Activated CD4-positive, alpha-beta T cell treated with anti-CD3 and anti-CD28 coated beads, Interleukin-2, amount 50 U/mL, for 48 hours (primary cell): ENCODE results near the gene KCTD16.

Source experiments
- DNase-seq, 2 experiments: peaks; one replicate each; pipeline ENCODE4 v3.0.0-alpha.2; 2020

KCTD16 gene

DNA sequence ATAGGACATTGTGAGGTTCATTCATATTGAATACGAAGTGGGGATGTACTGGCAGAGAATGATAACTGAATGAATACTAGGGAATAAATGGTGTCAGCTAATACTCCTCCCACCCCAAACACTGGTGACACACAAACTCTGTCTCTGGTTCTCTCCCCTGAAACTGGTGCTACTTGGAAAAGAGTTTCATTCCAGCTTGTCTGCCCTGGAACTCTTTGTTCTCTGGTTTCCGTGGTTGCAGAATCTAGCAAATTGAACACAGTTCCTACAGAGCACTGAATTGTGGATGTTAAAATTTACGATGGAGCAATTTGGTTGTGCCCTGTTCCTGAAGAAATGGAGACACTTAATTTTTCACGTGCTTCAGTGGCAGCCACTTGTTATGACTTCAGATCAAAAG, 181.7 kb downstream of the KCTD16 start:
- no peak for DNase-seq

DNA sequence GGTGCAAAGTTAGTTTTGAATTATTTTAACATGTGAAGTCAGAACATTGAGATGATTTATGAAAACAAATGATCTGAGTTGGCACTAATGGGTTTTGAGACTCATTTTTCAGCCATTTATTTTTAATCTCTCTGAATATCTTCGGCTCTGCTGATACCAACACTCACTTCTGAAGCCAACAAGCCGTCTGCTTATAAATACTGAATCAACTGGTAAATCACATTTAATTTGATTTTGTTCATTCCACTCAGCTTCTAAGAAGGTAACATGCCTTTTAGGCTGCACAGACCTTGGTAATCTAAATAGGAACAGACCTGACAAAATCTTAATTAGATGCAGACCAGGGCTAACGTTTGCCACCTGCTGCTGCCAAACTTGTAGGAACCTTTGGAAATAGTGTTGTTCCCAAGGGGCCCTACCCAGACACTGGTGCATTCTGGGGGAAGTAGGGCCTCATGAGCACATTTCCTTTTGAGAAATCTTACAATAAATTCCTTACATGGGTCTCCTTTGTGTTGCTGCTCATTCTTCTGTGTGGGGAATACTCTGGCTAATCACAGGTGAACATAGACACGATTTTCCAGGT, 182.2 kb downstream of the KCTD16 start:
- DNase-seq: no peak

DNA sequence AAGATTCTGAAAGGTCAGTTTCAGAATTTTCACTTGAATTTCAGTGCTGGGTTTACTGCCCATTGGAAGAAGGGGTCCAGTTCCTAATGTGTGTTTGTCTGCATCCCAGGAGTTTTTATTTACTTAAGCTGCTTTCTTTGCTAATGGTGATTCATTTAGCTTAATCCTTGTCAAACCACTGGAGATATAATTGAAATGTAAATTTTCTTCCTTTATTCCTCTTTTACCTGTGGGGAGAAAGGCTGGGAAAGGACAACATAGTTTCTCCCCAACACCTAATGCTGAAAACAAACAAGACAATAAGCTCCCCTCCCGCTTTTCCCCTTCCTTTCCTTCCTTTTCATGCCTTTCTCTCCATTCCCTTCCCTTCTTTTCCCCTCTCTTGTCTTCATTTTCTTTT, 185.8 kb downstream of the KCTD16 start:
- no peak for DNase-seq

DNA sequence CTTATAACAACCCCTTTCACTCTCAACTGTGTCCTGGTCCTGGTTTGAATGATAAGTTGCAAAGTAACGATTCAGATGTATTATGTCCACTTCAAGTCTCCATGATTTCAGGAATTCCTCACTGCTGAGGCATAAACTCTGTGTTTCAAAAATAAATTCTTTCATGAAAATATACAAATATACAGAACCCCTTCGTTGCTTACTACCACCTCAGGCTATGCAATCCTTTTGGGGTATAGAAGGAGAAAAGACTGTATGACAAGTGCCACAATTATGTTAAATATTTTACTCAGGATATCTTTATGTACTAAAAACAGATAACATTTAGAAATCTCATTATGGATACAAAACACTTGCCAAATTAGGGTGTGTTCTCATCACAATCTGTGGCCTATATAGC, 190.7 kb downstream of the KCTD16 start:
- DNase-seq: no peak

DNA sequence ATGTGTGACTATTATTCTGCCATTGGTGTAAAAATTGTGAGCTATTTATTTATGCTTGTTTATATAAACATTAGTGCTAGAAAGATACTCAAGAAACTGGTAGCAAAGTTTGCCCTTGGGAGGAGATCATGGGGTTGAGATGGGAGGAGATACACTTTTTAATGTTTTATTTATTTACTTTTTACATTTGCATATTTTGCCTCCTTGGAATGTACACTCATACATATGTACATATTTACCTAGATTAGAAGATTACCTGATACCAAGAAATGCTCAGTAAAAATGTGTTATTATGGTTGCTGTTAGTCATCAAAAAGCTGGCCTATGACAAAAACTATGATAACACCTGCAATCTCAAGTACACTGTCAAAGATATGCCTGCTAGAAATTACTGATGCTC, 195.2 kb downstream of the KCTD16 start:
- no peak for DNase-seq

DNA sequence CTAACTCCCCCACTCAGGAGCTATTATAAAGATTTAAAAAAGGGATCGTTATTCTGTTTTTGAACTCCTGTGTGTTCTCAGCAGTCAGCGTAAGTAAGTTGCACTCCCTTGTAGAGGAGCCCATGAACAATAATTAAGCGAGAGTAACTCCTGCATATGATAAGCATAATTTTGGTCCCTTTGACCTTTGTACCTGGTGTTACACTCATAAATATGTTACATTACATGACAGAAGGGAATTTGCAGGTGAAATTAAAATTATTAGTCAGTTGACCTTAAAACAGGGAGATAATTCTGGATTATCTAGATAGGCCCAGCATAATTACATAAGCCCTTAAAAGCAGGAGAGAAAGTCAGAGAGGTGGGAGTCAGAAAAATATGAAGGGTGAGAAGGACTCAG, 197.3 kb downstream of the KCTD16 start:
- DNase-seq: no peak

DNA sequence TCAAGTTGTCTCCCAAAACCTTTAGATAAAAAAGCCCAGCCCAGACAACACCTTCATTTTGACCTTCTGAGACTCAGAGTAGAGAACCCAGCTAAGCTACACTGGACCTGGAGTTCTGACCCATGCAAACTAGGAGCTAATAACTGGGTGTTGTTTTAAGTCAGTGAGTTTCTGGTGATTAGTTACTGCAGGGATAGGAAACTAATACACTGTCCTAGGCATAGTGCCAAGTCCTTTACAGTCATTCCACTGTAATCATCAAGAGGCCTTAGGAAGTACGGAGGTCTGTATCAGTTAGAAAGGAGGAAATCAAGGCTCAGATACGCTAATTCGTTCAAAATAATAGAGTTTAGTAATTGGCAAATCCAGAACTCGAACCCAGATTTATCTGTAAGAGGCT, 197.9 kb downstream of the KCTD16 start:
- no peak for DNase-seq

DNA sequence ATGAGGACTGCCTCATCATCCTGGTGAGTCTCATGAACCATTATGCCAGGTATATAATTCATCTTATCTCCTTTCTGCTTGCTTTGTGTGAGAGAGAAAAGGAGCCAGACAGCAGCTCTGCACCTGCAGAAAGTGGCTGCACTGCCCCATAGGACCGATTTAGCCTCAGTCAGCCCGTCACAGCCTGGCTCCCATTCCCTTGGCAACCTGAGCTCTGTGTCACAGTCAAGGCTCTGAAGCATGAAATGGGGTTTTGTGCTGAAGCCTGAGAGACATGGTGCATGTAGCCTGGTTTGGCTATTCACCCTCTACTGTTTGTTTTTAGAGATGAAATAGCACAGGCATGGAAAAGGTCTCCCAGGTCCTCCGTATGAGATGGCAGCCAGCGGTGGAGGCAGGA, 198.3 kb downstream of the KCTD16 start:
- DNase-seq: no peak

DNA sequence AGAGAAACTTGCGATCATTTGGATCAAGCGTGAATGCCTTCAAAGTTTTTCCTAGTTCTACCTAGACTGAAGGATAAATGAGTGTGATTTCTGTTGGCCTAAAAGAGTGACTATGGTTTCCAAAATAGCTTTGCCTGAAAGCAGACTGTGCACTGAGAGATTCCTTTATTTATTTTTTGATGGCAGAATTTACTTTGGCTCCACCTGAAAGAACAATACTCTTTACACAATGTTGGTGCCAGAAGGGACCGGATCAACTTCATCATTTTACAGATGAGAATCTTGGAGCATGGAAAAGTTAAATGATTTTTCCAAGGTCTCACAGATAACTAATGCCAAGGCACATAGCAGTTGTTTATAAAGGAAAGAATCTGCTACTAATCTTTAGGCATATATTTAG, 199.6 kb downstream of the KCTD16 start:
- no peak for DNase-seq

DNA sequence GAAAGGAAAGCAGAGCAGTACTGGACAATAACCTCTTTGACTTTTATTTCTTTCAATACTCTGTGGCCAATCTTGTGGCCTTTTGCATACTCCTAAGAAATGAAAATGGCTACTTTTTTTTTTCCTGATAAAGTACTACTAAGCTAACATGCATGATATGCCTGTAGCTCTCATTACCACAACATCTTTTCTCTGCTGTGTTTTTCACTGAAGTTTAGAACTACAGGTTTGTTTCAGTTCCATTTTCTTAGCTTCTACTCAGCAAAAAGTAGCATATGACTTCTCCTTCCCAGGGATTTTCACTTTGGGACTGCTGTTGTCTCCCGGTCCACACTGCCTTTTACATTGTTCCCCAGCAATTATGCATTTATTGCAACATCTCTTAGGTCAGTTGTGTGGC, 204.0 kb downstream of the KCTD16 start:
- DNase-seq: no peak

DNA sequence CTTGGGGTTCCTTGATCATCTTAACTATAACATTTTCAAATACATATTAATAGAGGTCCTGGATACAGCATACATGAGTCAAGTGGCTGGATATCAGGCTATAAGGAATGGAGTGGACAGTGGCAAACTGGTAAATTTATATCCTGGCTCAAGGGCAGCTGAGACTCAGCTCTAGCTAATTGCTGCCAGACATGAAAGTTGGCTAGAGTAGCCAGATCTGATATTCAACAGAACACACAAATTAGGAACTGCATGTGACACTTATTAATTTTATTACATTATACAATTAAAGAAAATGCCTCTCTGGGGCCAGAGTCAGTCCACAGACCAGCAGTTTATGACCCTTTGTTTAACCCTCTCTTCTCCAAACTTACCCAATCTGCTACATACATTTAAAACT, 206.5 kb downstream of the KCTD16 start:
- no peak for DNase-seq

DNA sequence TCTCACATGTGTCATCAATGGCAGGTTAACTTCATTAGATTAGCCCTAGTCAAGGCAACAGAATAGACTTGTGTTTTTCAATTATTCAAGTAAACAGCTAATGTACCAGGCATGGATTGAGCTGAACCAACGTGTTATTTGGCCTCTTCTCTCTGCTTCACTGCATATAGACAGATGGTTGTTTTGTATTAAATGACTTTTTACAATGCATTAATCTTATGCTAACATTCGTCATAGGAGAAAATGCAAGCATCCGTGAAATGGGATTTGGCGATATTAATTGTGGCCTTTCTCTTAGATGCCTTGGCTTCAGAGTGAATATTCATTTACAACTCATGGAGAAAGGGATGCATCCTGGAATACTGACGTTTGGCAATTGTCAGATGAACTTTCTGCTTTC, 208.0 kb downstream of the KCTD16 start:
- no peak for DNase-seq

DNA sequence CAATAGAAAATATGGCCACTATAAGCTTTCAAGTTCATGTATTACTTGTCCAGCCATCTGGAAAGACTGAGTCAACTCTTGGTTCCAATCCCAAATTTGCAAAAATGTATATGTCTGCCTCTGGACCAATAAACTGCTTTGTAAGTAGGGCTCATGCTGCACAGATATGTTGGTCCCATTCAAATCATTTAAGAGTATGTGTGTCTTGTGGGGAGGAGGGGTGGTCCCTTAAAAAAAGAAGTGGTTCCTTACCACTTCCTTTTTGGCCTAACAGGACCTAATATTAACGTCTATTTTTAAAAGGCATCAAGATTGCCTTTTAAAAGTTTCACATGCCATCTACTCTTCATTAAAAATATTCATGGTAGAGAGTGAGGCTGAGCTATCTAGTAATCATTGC, 214.9 kb downstream of the KCTD16 start:
- no peak for DNase-seq

DNA sequence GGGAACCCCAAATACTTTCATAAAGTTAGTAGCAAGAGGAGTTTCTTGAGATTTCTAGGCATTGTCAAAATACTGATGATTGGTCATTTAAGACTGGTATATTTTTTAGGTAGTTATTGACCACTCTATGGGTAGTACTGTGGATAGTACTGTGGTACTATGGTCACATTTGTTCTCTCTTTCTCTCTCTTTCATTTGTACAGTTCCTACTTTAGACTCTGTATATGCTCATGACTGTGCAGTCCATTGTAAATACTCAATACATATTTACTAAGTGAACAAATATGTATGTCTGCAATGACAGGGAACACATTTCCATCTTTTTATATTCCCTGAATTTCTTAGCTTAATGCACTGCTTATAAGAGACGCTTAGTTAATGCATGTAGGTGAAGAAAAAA, 215.6 kb downstream of the KCTD16 start:
- DNase-seq: no peak

DNA sequence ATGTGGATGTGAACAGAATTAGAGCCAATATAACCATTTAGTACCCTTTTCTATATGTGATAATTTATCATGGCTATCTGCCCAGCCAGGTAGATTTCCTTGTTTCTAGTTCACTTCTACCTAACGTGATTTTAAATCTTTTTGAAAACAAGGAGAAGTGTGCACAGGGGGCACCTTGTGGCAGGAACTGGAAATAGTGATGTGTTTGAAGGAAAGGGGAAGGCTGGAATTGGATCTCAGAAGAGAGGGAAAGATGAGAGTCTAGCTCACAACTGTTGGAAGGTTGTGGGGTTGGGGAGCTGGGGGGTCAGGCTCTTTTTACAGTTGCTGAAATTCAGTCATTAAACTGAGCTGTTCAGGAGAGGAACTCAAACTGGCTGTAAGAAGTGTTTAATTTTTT, 219.5 kb downstream of the KCTD16 start:
- no peak for DNase-seq

DNA sequence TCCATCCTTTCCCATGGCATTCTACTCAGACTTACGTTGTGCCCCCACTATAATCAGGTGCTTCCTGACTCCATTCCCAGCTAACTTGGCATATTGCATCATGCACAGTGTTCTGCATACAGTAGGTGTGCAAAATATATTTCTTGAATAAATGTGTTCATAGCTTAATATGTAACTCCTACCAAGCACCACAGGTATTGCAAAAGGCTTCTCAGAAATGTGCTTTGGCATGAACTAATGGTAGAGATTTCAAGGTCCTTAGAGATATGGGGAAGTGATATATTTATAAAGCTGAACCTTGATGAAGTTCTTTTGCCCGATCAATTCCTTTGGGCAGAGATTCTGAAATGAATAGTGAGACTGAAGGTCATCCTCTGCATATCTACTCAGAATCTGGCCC, 220.4 kb downstream of the KCTD16 start:
- no peak for DNase-seq

DNA sequence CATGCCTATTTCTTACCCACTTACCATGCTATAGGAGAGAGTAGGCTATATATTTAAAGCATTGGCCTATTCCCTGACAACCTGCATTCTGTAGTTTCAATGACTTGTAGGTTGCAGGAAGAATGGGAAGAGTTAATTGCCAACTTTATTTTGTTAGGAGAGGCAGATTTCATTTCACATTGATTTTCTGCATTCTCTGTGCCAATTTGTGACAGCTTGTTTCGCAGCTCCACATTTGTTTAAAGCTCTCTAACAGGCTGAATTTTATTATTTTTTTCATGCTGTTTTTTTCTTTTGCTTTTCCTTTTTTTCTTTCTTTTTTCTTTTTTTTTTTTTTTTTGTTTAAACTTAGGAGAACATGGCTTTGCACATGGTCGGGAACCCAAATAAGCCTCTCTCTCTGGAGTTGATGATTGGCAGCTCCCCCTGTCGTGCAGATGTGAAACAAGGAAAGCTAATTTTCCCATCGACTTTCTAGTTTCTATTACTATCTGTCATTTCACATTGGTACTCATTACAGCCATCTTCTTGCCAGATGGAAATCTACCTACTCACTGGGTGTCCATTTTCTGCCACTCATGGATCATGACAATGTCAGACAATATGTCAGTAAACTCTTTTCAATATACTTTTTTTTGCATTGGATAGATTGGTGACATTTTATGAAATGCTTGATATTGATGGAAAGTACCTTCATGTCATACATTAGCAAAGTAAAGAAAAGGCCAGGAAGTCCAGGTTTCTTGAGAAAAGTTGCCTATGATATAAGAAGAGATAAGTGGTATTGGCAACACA, 223.2 kb downstream of the KCTD16 start:
- no peak for DNase-seq

DNA sequence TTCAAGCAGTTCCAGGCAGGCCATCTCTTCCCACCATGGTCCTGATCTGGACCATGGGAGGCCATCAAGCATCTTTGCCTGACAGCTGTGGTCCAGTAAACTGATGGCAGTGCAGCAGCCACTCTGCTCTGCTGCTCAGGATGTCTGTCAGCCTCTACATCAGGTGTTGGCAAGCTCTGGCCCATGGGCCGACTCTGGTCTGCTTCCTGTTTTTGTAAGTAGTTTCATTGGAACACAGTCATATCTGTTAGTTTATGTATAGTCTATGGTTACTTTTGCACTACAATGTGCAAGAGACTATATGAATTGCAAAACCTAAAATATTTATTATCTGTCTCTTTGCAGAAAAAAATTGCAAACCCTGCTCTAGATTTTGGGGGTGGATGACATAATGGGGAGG, 225.0 kb downstream of the KCTD16 start:
- DNase-seq: no peak

DNA sequence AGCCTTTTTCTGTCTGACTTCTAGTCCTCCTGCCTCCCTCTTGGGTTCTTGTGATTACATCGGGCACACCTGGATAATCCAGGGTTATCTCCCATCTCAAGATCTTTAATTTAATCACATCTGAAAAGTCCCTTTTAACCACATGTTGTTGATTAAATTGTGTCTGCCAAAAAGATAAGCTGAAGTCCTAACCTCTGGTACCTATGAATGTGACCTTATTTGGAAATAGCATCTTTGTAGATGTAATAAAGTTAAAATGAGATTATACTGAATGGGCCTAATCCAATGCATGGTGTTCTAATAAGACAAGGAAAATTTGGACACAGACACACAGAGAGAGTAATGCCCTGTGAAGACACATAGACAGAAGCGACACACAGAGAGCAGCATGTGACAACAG, 232.4 kb downstream of the KCTD16 start:
- DNase-seq: no peak

DNA sequence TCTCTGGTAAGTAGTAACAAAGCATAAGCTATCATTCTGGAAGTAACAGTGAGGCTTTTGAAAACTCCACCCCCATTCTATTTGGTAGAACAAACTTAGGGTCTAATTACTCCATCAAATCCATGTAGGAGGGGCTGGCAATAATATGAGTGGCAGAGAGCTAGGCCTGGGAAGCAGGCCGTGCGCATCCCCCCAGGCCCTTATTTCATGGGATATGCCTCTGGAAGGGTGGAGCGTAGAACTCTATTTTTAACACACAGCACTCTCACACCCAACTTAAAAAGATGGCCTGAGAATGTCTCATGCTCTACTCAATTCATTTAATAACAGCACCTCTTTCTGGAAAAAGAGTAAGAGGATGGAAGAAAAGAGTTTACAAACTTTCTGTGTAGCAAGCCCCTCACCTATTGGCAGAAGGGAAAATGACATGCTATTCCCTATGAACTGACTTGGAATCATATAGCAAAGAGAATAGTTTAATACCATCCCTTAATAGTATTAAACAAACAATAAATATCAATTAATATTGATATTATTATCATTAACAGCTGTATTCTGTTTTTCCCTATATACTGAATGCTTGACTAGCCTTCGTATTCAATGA, 233.2 kb downstream of the KCTD16 start:
- no peak for DNase-seq

DNA sequence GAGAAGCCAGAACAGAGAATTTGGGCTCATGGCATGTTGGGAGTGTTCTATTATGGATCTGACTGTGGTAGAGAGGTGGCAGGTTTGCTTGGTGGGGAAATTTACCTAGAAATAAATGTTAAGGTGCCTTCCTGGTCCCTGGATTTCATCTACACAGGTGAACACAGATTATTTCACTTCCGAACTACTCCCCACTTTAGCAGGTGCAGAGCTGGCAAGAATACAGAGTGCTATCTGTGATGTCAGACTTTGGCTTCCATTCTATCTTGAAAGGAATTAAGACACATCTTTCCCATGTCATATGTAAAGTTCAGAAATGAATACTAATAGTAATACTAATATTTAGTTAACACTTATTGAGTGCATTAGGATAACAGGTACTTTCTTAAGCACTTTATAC, 234.0 kb downstream of the KCTD16 start:
- DNase-seq: no peak

DNA sequence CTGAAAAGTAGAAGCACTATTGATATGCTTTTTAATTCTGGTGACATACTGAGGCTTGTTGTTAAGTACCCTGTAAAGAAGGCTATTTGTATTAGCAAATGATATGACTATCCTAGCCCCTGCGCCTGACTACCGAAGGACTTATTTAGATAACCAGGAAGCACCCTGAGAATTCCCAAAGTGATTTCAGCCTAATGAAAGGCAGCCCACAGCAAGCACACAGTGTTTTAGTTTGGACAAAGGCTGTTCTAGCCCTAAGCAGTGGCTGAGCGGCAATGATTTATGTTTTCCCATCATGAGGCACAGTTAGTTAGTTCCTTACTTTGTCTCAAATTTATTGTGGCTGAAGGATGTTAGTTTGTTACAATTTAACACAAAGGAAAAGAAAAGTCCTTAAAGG, 235.3 kb downstream of the KCTD16 start:
- DNase-seq: no peak

DNA sequence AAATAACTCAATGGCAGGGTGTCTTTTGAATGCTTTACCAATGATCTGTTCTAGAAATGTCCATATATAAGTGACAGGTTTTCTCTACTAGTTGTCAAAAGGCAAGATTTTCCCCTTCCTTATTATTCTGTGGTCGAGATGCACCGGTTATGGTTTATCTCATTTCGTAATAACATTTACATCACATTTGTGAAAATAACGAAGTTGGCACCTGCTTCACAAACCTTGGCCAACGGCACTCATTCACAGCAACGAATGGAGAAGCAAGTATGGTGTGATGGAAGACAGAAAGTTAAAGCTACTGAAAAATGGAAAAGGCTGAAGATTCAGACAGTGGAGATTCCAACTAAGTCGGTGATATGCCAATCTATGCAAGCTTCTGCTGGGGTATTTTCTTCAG, 235.8 kb downstream of the KCTD16 start:
- DNase-seq: no peak

DNA sequence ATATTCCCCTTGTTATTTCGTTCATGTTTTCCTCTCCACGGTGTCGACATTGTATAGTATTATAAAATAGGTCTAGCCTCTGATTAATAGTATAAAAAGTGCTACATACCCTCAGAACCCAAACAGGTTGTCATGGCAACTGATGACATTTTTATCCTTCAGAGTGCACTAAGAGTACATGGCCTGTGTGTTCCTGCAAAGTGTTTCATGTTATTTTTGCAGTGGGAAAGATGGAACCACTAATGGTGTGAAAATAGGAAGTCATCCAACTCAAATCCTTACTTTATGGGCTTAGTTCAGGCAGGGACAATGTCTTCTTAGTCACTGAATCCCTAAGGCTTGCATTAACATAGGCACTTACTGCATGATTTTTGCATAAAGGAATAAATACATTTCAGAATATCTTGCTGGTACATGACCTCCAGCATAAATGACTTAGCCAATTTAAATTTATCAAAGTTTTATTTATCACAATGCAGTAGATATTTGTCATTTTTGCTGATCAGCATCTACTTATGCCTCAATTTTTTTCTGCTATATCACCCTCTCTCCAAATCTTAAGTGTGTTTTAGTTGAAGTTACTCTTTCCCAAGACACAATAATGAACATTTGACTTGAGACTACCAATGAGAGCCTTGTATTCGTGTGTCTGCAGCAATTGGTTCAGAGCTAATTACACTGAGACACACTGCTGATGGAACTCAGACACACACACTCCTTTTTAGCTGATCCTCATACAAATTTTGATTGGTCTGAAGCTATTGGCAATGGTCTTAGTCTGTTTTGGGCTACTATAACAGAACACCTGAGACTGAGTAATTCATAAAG, 243.7 kb downstream of the KCTD16 start:
- DNase-seq: no peak
